GM20000 (cell line): Measurements from ENCODE around the gene ANXA8L1.
"Not testable (repeated sequence)": the region's sequence is repeated elsewhere in the genome, so short reads cannot be mapped to it uniquely, and the experiment has no call there.

Experiments used
- DNase-seq: peaks from one replicate; pipeline ENCODE4 v3.0.0; 2012; ENCODE audit warnings: low spot score

Gene ANXA8L1

DNA sequence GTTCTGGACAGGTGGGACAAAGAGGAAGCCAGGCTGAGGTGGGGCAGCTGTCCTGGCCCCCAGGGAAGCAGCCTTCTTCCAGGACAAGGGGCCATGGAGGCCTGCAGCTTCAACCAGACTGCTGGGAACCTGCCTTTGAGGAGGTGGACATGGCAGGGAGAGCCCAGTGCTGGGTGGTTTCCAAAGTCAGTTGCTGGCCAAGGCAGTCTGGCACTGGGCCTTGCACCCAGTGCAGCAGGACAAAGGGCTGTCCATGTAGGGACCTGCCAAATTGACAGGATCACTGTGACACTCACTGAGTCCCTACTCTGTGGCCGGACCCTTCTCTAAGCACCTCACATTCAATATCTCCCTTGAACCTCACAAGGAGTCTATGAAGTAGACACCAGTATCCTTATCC lies 1.4 kb downstream of the ANXA8L1 start:
- not testable (repeated sequence) for DNase-seq

DNA sequence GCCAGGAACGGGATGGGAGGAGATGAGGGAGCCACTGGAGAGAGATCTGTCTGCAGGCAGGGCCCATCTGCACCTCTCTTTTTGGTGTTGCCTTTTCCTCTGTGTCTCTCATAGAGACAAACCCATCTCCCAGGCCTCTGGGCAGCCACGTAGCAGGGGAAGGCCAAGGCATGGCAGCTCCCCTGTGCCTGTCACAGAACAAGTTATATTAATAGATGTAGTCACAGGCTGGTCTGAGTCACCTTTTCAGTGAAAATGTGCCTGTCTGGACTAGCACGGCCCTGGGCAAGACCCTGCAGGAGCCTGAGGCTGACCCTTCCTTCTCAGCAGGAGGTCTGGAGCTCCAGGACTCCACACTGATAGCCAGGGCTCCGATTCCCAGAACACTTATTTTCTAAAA lies 2.1 kb downstream of the ANXA8L1 start:
- not testable (repeated sequence) for DNase-seq

DNA sequence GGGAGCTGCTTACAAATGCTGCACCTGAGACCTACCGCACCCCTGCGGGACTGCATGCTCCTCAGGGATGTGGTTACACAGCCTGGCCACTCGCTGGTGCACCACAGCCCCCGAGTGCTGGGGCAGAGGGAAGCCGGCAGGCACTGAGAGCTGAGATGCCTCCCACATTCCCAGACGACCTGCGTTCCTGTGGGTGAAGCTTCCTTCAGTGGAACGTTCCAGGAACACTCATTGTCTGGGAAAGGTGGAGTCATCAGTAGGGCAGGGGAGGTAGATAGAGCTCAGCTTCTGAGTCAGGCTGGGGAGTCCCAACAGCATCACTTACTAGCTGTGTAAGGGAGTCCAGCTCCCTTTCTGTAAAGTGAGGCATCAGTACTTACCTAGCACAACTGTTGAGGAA lies 2.5 kb downstream of the ANXA8L1 start:
- not testable (repeated sequence) for DNase-seq

DNA sequence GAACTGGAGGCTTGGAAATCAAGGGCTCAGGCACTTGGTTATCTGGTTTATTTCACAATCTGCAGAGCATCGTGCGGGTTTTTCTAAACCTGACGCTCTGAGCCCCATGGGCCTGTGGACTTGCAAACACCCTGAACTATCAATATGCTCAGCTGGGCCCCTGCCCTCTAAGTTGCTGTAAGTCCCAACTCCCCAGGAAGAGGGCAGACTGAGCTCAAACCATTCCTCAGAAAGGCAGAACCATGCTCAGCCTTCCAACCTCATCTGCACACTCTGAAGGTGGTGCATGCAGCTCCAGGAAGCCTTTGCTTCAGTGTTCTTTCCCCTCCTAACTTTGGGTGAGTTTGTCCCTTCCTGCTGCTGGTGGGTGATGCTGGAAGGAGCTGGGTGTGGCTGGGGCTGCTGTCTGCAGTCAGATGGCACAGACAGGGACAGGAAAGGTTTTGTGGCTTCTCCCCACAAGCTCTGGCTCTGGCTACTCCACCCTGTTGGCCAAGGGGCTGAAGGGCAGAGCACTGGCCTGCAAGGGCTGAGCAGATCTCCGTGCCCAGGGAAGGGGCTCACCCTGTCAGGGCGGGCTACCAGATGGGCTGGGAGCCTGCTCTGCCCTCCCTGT lies 3.8 kb downstream of the ANXA8L1 start:
- not testable (repeated sequence) for DNase-seq

DNA sequence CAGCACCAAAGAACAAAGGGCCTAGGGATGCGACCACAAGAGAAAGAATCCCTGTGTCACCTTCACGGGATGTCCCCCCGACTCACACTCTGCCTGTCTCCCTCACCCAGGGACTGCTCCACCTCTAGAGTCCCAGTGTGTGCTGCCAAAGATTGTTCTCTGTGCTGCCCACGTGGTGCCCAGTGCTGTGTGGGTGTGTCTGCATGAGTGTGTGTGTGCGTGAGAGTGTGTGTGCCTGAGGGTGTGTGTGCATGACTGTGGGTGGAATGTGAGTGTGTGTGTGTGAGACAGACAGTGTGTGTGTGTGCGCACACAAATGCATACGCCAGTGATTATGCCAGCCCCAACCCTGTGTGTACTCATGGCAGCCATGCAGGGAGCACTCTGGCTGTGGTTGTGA lies 10.3 kb downstream of the ANXA8L1 start:
- not testable (repeated sequence) for DNase-seq

DNA sequence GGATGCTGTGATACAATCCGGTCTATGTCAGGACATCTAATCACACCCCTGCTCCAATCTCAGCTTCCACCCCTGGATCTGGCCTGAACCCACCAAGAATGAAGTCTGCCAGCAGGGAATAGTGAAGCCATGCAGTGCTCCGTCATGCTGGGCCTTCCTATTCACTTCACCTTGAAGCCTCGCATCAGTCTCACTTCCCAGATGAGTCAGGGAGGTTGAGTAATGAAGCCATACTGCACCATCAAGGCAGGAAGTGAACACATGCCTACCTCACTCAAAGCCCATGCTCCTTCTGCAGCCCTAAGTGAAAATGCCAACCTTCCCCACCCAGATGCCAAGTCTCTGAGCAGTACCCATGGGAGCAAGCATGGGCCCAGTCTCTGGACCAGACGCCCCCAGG lies 11.1 kb downstream of the ANXA8L1 start:
- not testable (repeated sequence) for DNase-seq

DNA sequence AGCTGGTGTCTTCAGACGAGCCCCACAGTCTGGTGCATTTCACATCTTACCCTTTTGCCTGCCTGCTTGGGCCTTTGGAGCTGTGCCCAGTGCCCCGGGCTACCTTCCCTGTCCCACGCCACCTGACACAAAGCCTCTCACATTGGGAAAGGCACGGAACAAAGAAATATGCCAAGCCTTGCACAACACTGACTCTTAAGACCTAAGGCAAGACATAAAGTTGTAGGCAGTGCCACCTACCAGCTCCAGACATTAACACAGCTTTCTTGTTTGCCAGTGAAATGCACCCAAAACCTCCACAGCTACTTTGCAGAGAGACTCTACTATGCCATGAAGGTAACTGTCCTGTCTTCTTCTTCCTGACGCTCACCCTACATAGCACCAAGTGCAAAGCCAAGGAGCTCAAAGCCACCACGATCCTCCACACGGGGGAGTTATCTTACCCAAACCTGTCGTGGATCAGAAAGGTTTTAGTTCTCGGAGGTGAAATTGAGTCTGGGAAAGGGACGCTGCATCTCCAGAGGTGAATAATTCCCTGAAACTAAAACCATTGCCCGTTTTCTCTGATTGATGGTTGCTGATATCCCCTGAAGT lies 11.8 kb downstream of the ANXA8L1 start:
- DNase-seq = not testable (repeated sequence)

DNA sequence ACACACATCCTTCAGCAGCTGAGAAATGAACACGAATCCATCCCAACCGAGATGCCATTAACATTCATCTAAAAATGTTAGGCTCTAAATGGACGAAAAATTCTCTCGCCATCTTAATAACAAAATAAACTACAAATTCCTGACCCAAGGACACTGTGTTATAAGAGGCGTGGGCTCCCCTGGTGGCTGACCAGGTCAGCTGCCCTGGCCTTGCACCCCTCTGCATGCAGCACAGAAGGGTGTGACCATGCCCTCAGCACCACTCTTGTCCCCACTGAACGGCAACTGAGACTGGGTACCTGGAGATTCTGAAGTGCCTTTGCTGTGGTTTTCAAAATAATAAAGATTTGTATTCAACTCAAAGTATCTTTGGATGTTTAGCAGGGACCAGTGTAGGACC lies 15.8 kb downstream of the ANXA8L1 start:
- DNase-seq = not testable (repeated sequence)

DNA sequence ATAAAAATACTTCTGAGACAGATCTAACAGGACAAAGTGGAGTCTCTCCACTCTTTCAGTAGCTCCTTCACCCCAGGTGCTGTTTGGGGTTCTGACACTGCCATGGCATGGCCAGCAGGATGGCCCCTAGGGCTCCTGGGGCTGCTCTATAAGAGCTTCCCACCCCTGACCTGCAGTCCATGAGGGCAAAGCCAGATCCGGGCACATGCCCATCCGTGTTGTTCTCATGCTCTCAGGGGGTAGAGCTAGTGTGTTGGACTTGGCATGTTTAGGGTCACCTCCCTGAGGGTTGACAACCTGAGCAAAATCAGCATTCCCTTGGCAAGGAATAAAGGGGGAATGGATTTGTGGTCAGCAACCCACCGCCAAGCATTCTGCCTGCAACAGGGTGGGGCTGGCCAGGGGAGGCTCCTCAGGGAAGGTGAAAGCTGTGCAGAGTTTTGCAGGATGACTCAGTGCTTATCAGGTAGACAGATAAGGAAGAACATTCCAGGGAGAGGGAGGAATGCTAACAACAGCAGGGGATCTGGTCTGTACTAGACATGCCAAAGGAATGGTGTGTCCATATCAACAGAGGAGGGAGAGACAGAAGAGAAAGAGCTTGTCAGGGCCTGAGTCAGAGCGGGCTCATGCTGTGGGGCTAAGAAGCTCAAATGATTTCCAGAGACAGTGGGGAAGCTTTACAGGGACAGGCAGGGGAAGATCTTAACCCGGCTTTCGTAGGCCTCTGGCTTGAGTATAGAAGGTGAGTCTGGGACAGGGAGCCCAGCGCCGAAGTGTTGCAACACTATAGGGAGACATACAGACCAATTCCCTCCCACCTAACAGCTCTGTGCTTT lies 21.1 kb downstream of the ANXA8L1 start:
- DNase-seq = not testable (repeated sequence)

DNA sequence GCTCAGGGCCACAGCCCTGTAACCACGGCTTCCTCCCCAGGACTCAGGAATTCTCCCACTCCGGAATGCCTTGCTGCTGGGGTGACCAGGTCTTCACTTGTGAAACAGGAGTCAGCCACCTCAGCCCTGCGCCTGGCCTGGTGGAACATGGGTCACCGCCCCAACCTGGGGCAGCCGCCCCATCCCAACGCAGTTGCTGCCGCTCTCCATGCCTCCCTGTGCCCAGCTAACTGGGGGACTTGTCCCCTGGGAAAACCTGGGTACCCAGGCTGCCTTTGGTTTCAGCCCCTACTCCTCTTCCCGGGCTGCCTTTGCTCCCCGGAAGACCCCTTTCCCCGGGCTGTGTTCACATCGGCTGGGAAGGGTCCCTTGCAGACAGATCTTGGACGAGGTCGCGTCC lies 22.2 kb downstream of the ANXA8L1 start:
- not testable (repeated sequence) for DNase-seq

DNA sequence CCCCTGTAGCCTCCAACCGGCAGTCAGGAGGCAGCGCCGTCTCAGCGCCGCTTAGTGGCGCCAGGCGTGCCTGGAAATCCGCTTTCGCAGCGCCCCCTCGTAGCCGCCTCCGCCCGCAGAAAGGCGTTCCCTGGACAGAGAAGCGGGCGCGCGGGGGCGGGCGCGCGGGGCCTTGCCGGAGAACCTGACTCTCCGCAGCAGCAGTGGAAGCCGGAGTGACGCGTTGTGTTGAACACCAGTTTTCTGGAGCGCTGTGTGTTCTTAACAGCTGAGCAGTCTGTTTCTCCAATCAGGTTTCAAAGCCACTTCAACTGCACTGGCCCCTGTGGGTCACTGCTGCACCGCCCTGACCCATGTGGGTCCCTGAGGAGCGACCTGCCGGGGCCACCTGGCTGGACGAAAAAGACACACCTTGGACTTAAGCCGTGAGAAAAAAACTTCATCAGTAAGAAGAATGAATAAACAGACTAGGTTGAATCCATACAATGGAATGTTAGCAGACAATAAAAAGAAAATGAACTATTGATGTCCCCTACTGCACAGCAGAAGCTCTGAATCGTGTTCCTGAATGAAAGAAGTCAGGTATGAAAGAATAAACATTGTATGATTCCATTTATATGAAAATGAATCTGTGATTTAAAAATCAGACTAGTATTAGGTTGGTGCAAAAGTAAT lies 22.8 kb downstream of the ANXA8L1 start:
- not testable (repeated sequence) for DNase-seq

DNA sequence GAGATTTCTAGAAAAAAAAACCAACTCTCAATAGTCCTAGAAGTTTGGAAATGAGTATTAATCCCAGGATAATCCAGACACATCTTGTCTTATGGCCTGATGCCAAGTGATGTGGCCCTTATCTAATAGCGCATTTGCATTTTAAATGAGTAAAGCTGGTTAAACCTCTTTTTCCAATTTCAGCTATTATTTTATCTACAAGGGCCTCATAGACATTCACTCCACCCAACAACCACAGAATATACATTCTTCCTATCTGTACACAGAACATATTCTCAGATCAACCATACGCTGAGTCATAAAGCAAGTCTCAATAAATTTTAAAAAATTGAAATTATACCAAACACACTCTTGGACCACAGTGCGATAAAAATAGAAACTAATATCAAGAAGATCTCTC lies 34.0 kb downstream of the ANXA8L1 start:
- DNase-seq = not testable (repeated sequence)

DNA sequence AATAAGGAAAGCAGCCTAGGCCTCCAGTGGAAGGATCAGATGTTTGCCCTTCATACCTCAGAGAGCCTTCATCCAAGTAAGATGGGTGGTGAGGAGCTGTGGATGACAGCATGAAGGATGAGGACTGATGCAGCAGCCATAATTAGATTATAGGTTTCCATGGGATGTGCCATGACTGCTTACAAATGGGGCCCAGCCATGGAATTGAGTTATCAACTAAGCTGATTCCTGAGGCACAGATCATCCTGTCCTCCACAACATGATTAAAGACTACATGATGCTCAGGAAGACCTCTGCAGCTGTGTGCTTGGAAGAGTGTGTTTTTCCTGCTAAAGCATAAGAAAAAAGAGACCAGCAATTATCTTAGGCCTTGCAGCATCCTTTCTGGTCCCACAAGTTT lies 35.5 kb downstream of the ANXA8L1 start:
- DNase-seq = not testable (repeated sequence)

DNA sequence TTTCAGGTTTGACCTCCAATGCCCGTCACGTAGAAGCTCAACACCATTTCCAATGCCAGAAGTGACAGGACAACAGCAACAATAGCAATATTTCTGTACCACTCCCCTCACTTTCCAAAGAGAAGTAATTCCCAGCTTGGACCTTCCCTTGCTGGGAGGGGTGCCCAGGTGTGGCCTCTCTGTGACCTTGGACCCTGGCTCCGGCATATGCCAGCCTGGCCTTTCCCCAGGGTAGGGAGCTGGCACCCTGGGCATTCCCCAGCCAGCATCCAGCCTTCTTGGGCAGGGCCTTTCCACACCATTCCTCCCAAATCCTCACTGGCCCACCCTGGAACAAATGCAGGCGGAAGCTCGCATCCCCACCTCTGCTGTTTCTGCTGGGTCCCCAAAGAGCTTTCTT lies 37.1 kb downstream of the ANXA8L1 start:
- DNase-seq = not testable (repeated sequence)

DNA sequence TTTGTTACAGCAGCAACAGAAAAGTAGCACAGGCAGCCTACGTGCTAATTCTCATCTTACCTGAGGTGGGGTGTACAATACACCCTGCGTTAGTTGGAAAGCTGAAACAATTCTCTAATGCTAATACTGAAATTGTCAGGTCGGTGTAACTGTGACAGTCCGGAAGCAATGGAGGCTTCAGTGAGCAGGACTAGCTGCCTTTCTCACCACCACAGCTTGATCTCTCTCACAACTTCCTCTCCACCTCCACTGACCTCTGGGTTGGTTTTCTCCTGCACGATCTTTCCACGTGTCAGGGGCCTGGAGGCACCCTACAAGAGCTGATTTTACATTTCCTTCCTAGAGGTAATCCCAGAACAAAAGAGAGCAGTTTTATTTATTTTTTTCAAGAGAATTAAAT lies 39.7 kb downstream of the ANXA8L1 start:
- DNase-seq = not testable (repeated sequence)

DNA sequence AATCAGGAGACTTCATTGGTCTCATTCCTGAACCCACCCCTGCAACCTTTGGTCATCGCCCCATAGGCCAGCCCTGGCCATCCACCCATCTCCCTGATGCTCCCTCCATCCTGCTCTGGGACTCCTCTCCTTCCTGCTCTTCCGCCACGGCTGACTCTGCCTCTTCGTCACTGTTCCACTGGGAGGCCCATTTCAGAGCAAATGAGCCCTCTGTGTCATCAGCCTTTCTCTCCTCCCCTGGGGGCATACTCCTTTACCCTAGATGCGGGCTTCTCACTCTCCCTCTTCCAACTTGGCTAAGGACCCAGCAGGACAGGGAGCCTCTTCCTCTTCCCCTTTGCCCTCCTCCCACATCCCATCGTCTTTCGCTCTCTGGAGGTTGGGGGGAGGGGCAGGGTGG lies 42.7 kb downstream of the ANXA8L1 start:
- DNase-seq = peak; percentile 0

DNA sequence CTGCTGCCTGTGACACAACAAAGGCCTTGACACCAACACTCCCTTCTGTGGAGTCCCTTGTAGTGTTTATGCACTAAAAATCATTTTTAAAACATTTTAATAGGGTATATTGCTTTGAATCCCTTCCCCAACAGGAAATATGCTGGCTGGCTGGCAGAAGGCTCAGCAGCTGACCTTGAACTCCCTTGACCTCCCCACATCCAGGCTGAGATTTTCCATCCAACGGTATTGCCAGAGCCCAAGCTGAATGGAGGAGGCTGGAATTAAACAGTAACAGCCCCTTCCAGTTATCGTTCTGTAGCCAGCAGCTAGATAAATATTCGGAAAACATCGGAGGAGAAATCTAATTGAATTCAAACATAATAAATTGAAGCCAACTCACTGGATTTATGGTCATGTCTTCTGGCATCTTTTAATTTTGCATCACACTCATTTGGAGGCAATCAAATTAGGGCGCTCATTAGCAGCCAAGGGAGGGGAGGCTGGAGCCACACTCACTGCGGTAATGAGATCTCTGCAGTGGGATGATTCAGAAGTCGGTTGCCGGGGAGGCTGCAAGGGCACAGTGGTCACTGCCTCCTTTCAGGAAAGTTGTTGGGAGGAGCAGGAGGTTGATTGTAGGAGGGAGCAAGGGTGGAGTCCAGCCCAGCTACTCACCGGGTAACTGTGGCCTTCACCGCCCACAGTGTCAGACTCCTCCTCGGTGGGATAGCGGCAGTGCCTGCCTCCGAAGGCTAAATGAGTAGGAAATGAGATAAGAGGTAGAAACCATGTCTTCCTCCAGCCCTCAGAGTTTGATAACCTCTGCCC lies 44.2 kb downstream of the ANXA8L1 start:
- not testable (repeated sequence) for DNase-seq

DNA sequence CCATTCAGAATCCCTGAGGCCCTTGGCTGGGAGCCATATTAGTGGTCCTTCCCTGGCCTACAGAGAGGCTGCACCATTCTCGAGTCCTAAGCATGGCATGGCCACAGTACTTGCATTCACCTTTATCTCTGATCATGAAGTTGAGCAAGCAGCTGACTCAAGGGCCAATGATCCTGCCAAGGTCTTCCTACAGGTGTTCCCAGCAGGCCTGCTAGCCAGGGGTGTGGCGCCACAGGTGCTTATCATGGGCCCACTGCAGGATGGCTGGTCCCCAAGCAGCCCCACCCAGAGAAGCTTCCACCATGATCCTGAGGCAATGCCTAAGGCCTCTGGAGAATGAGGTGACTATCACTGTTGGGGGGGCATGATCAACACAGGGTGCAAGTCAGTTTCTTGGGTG lies 48.0 kb downstream of the ANXA8L1 start:
- DNase-seq = not testable (repeated sequence)

DNA sequence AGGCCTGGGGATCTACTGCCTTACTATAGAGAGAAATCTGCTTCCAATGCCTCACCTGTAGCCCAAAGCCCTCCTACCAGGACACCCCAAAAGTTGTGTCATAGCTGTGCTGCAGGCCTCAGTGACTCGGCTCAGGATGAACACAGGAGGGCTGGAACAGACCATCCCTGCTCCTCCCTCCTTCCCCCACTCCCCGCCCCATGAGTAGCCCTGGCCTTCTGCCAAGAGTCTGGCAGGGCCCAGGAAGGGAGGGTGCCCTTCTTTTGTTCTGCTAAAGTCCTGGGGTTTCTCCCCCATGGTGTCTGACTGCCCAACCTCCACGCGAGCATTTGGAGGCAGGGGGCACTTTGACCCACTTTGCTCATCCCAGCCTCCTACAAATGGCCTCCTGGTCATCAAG lies 65.4 kb downstream of the ANXA8L1 start:
- not testable (repeated sequence) for DNase-seq
